Stomach (tissue), 4 donors: Measurements from ENCODE around the gene FIGLA.

Source experiments
- POLR2A ChIP-seq, 4 donors: fragments of 450-650 bp; IDR thresholded peaks; one replicate each; pipeline ENCODE4 v1.6.1; 2016; ENCODE audit warnings: antibody characterized with exemption in 4 of 4, control low read depth in 2 of 4, mild to moderate bottlenecking in 1 of 4, moderate library complexity in 1 of 4
- POLR2AphosphoS5 ChIP-seq, 3 donors: sonication (generic); formaldehyde crosslinking; IDR thresholded peaks; one replicate each; pipeline ENCODE4 v1.6.1; 2016; ENCODE audit warnings: antibody characterized with exemption in 3 of 3

GRCh38 chr2:70797506-70797905 is 7.1 kb upstream of the FIGLA start:
- TF ChIP-seq POLR2AphosphoS5 (IDR thresholded peaks at IDR 0.05) = no peak
- TF ChIP-seq POLR2A (IDR thresholded peaks at IDR 0.05) = no peak
